GM18907 (cell line): ENCODE measurements around the gene CD68.

ENCODE experiments used
- ATAC-seq: cut with Tn5 transposase; IDR thresholded peaks from one replicate; pipeline ENCODE4 v1.9.1; 2021; ENCODE audit warnings: mild to moderate bottlenecking, moderate library complexity; ENCODE audit not compliant: unreplicated experiment

The CD68 gene

DNA sequence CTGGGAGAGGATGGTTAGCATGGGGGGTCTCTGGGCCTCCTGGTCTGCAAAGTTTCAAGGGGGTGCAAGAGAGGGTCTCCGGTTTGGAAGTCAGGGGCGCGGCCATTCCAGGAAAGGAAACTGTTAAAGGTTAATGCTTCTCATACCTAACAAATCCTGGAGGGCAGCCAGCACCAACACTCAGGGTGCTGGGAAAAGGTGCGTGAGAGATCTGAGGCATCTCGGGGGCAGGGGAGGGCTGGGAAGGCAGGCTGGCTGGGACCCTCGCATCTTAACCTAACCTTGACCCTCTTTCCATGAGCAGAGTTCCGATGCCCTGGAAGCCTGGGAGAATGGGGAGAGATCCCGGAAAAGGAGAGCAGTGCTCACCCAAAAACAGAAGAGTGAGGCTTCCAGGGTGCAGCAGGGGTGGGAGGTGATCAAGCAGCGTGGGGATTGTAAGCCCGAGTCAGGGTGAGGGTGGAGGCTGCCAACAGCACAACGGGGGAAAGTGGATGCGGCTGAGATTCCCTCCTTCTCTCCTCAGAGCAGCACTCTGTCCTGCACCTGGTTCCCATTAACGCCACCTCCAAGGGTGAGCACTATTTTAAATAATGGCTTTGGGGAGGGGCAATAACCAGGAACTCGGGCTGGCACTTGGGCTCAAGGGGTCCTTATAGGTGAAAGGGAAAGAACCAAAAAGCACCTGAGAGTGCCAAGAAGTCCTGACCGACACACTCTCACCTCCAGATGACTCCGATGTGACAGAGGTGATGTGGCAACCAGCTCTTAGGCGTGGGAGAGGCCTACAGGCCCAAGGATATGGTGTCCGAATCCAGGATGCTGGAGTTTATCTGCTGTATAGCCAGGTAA lies 19.9 kb upstream of the CD68 start:
- no peak for ATAC-seq

DNA sequence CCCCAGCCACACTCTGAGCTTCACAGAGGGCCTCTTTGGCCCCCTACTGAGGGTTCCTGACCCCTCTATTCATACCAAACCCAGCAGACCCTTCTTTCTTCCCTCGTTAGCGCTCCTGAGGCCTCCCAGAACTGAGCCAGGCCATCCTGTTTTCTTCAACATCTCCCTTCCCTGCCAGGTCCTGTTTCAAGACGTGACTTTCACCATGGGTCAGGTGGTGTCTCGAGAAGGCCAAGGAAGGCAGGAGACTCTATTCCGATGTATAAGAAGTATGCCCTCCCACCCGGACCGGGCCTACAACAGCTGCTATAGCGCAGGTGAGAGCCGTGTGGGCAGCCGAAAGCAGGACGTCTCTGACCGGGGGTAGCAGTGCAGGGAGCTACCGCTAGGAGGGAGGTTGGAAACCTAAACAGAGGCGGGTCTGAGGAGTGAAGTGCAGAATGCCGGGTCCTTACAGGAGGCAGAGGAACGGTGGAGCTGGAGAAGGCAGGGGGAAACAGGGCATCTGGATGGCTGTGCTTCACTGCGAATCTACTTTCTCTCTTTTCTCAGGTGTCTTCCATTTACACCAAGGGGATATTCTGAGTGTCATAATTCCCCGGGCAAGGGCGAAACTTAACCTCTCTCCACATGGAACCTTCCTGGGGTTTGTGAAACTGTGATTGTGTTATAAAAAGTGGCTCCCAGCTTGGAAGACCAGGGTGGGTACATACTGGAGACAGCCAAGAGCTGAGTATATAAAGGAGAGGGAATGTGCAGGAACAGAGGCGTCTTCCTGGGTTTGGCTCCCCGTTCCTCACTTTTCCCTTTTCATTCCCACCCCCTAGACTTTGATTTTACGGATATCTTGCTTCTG lies 19.0 kb upstream of the CD68 start:
- peak; percentile 23 for ATAC-seq

- peak; percentile 48 for ATAC-seq
These were observed 18.3 kb upstream of the CD68 start for GRCh38 chr17:7561028-7561575.

- peak; percentile 49 for ATAC-seq
These were observed 17.7 kb upstream of the CD68 start, which contains the start of gene SENP3 for GRCh38 chr17:7561589-7562207. Gene SENP3 (plus strand): TSS chr17:7561919. CDS start chr17:7563077, 1,158 bp downstream.

GRCh38 chr17:7562208-7562605 lies 17.2 kb upstream of the CD68 start:
- no peak for ATAC-seq

DNA sequence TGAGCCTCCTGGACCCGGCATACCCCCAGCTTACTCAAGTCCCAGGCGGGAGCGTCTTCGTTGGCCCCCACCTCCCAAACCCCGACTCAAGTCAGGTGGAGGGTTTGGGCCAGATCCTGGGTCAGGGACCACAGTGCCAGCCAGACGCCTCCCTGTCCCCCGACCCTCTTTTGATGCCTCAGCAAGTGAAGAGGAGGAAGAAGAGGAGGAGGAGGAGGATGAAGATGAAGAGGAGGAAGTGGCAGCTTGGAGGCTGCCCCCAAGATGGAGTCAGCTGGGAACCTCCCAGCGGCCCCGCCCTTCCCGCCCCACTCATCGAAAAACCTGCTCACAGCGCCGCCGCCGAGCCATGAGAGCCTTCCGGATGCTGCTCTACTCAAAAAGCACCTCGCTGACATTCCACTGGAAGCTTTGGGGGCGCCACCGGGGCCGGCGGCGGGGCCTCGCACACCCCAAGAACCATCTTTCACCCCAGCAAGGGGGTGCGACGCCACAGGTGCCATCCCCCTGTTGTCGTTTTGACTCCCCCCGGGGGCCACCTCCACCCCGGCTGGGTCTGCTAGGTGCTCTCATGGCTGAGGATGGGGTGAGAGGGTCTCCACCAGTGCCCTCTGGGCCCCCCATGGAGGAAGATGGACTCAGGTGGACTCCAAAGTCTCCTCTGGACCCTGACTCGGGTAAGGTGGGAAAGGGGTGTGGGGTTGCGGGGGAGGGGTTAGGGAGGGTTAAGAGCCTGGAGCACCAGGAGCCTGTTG lies 16.1 kb upstream of the CD68 start:
- ATAC-seq = no peak

- ATAC-seq = no peak
These were observed 9.9 kb upstream of the CD68 start for GRCh38 chr17:7569571-7569970.

DNA sequence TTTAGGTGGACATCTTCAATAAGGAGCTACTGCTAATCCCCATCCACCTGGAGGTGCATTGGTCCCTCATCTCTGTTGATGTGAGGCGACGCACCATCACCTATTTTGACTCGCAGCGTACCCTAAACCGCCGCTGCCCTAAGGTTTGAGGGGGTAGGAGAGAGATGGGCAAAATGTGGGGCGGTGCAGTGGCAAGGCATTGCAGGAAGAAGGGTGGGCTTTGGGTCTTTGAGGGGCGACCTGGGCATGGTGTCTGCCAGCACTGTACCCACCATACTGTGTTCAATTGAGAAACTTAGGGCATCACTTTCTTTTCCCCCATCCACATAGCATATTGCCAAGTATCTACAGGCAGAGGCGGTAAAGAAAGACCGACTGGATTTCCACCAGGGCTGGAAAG lies 9.1 kb upstream of the CD68 start:
- no peak for ATAC-seq

- no peak for ATAC-seq
These were observed 7.2 kb upstream of the CD68 start for GRCh38 chr17:7572338-7572587.

DNA sequence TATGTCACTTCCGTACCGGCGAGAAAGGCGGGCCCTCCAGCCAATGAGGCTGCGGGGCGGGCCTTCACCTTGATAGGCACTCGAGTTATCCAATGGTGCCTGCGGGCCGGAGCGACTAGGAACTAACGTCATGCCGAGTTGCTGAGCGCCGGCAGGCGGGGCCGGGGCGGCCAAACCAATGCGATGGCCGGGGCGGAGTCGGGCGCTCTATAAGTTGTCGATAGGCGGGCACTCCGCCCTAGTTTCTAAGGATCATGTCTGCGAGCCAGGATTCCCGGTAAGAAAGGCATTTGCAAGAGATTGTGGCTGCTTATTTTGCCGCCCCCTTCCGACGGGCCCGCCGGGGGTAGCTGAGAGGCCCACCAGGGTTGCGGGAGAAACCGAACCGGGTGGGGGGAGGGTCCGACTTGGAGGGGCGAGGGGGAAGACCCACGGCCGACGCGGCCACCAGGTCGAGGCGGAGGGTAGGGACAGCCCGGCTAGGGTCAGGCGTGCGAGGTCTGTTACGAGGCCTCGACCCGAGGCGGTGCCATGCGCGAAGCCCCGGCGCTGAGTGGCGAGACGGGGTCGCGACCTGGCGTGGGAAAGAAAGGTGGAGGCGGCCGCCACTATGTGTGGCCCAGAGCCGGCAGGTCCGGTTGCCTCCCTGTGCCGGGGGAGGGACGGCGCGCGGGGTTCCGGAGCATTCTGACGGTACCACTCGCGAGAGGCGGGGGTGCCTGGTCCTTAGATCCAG lies 6.7 kb upstream of the CD68 start:
- peak; percentile 85 for ATAC-seq

- peak; percentile 26 for ATAC-seq
These were observed 5.9 kb upstream of the CD68 start for GRCh38 chr17:7573324-7574080.

DNA sequence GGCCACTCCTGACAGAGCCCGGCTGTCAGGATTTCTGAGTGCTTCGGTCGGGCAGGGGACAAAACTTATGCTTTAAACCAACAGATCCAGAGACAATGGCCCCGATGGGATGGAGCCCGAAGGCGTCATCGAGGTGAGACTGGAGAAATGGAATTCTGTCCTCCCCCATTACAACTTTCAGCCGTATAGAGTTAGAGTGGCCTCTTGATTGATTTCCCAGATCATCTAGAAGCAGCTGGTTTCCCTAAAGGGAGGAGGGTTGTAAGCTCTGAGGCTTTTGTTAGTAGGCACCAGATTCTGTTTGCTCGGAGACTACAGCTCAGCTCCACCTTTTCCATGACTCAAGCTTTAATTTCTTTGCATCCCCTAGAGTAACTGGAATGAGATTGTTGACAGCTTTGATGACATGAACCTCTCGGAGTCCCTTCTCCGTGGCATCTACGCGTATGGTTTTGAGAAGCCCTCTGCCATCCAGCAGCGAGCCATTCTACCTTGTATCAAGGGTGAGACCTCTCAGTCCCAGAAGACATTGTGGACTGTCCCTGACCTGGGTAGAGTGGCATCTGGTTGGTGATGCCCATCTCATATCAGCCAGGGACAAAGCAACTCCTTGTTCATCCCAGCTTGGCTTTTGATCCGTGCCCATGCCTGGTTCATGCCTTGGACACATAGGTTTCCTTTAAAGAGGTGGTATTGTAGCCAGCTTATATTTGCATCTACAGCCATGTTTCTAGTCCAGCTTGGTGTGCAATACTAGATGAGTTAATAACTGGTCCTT lies 5.1 kb upstream of the CD68 start:
- no peak for ATAC-seq

- ATAC-seq = no peak
These were observed 4.0 kb upstream of the CD68 start for GRCh38 chr17:7575481-7575883.

- no peak for ATAC-seq
These were observed 3.5 kb upstream of the CD68 start for GRCh38 chr17:7575959-7576358.

GRCh38 chr17:7576432-7576937 lies 3.0 kb upstream of the CD68 start:
- no peak for ATAC-seq

GRCh38 chr17:7577327-7578199 lies 1.9 kb upstream of the CD68 start:
- no peak for ATAC-seq

- ATAC-seq = no peak
These were observed 581 bp downstream of the CD68 start for GRCh38 chr17:7579834-7580603.
